H9 (cell line): ENCODE measurements around the gene HECA. TPM values are rescaled to one million over a fixed set of nuclear protein-coding genes. Genes with fewer than 3 reads are reported as not detected.

Source experiments
- DNase-seq: peaks from one replicate; pipeline ENCODE4 v3.0.0-alpha.2; 2017
- H2AFZ ChIP-seq: one replicate; pipeline ENCODE4 v1.6.1; 2013; ENCODE audit warnings: mild to moderate bottlenecking, low read length, control low read depth, moderate library complexity
- H2AK5ac ChIP-seq: 2 replicates; pipeline ENCODE4 v1.6.1; 2013; ENCODE audit warnings: low read length, control low read depth, mixed read lengths; ENCODE audit not compliant: insufficient read length
- H2BK120ac ChIP-seq: one replicate; pipeline ENCODE4 v1.6.1; 2013; ENCODE audit warnings: low read depth, mild to moderate bottlenecking, low read length, control low read depth, inconsistent platforms; ENCODE audit not compliant: poor library complexity, severe bottlenecking
- H2BK12ac ChIP-seq: 2 replicates; pipeline ENCODE4 v1.6.1; 2013; ENCODE audit warnings: low read length, control low read depth, mixed read lengths, low read depth; ENCODE audit not compliant: insufficient read length
- H2BK15ac ChIP-seq: 2 replicates; pipeline ENCODE4 v1.6.1; 2013; ENCODE audit warnings: low read depth, low read length, control low read depth
- H2BK20ac ChIP-seq: one replicate; pipeline ENCODE4 v1.6.1; 2013; ENCODE audit warnings: low read depth, mild to moderate bottlenecking, low read length, control low read depth, inconsistent platforms; ENCODE audit not compliant: poor library complexity, severe bottlenecking
- H2BK5ac ChIP-seq: 2 replicates; pipeline ENCODE4 v1.6.1; 2013; ENCODE audit warnings: low read length, control low read depth, mixed read lengths; ENCODE audit not compliant: insufficient read length
- H3K14ac ChIP-seq: 2 replicates; pipeline ENCODE4 v1.6.1; 2013; ENCODE audit warnings: low read length, control low read depth; ENCODE audit not compliant: insufficient read depth
- H3K18ac ChIP-seq: 2 replicates; pipeline ENCODE4 v1.6.1; 2013; ENCODE audit warnings: low read depth, mild to moderate bottlenecking, mixed read lengths, low read length, control low read depth; ENCODE audit not compliant: insufficient read length
- H3K23ac ChIP-seq: 2 replicates; pipeline ENCODE4 v1.6.1; 2013; ENCODE audit warnings: low read length, control low read depth, mixed read lengths, low read depth; ENCODE audit not compliant: insufficient read length
- H3K23me2 ChIP-seq: 2 replicates; pipeline ENCODE4 v1.6.1; 2013; ENCODE audit warnings: low read depth, mild to moderate bottlenecking, mixed read lengths, low read length, control low read depth; ENCODE audit not compliant: insufficient read length, poor library complexity, severe bottlenecking
- H3K27ac ChIP-seq: 2 replicates; pipeline ENCODE4 v1.5.1; 2013; ENCODE audit warnings: low read length, control low read depth, mixed read lengths, low read depth; ENCODE audit not compliant: insufficient read length
- H3K27me3 ChIP-seq: 2 replicates; pipeline ENCODE4 v1.6.1; 2013; ENCODE audit warnings: low read length, control low read depth, inconsistent platforms; ENCODE audit not compliant: insufficient read depth
- H3K4ac ChIP-seq: 2 replicates; pipeline ENCODE4 v1.6.1; 2013; ENCODE audit warnings: low read depth, mild to moderate bottlenecking, control low read depth, inconsistent platforms, low read length, moderate library complexity
- H3K4me1 ChIP-seq: 2 replicates; pipeline ENCODE4 v1.6.1; 2013; ENCODE audit warnings: low read length, control low read depth, inconsistent platforms; ENCODE audit not compliant: insufficient read depth
- H3K4me2 ChIP-seq: 2 replicates; pipeline ENCODE4 v1.6.1; 2013; ENCODE audit warnings: low read length, control low read depth, mixed read lengths; ENCODE audit not compliant: insufficient read length, insufficient read depth
- H3K56ac ChIP-seq: 2 replicates; pipeline ENCODE4 v1.6.1; 2013; ENCODE audit warnings: low read depth, mild to moderate bottlenecking, mixed read lengths, low read length, control low read depth; ENCODE audit not compliant: insufficient read length
- H3K79me1 ChIP-seq: 2 replicates; pipeline ENCODE4 v1.6.1; 2013; ENCODE audit warnings: low read depth, mild to moderate bottlenecking, moderate library complexity, low read length, control low read depth, inconsistent platforms; ENCODE audit not compliant: insufficient read depth, poor library complexity, severe bottlenecking
- H3K79me2 ChIP-seq: 2 replicates; pipeline ENCODE4 v1.6.1; 2013; ENCODE audit warnings: low read length, control low read depth, inconsistent platforms; ENCODE audit not compliant: insufficient read depth
- H3K9ac ChIP-seq: 2 replicates; pipeline ENCODE4 v1.6.1; 2013; ENCODE audit warnings: low read length, control low read depth, mixed read lengths; ENCODE audit not compliant: insufficient read length; ENCODE audit errors: extremely low read depth
- H3K9me3 ChIP-seq: one replicate; pipeline ENCODE4 v1.6.1; 2013; ENCODE audit warnings: low read depth, low read length, inconsistent platforms; ENCODE audit not compliant: control insufficient read depth
- H3T11ph ChIP-seq: one replicate; pipeline ENCODE4 v1.6.1; 2013; ENCODE audit warnings: mild to moderate bottlenecking, low read length, control low read depth, inconsistent platforms
- H4K20me1 ChIP-seq: one replicate; pipeline ENCODE4 v1.6.1; 2013; ENCODE audit not compliant: control insufficient read depth, insufficient read length, insufficient read depth
- H4K5ac ChIP-seq: 2 replicates; pipeline ENCODE4 v1.6.1; 2013; ENCODE audit warnings: low read depth, mild to moderate bottlenecking, mixed read lengths, low read length, control low read depth; ENCODE audit not compliant: insufficient read length
- H4K8ac ChIP-seq: replicated peaks from 2 replicates; pipeline ENCODE4 v1.6.1; 2013; ENCODE audit warnings: low read length, control low read depth, mixed read lengths, low read depth; ENCODE audit not compliant: insufficient read length
- H4K91ac ChIP-seq: 2 replicates; pipeline ENCODE4 v1.6.1; 2013; ENCODE audit warnings: low read depth, mild to moderate bottlenecking, moderate library complexity, mixed read lengths, low read length, control low read depth; ENCODE audit not compliant: insufficient read length
- H3K27ac Mint-ChIP-seq, 3 experiments: 2 replicates in 2 of 3; 3 replicates in 1 of 3; pipeline ENCODE4 v1.8.0; 2020 to 2021; ENCODE audit warnings: mixed read lengths in 3 of 3, mild to moderate bottlenecking in 1 of 3, moderate library complexity in 1 of 3
- H3K27me3 Mint-ChIP-seq: 2 replicates; pipeline ENCODE4 v1.8.0; 2021; ENCODE audit warnings: low read depth, mild to moderate bottlenecking, moderate library complexity, mixed read lengths
- H3K36me3 Mint-ChIP-seq, 3 experiments: 2 replicates in 2 of 3; 3 replicates in 1 of 3; pipeline ENCODE4 v1.8.0; 2020 to 2021; ENCODE audit warnings: low read depth in 3 of 3, mixed read lengths in 3 of 3; ENCODE audit not compliant: insufficient read depth in 1 of 3
- H3K4me1 Mint-ChIP-seq, 2 experiments: 2 replicates each; pipeline ENCODE4 v1.8.0; 2020; ENCODE audit warnings: mixed read lengths in 2 of 2
- H3K4me3 Mint-ChIP-seq, 2 experiments: 2 replicates in 1 of 2; 3 replicates in 1 of 2; pipeline ENCODE4 v1.8.0; 2020 to 2021; ENCODE audit warnings: mild to moderate bottlenecking in 2 of 2, mixed read lengths in 2 of 2, moderate library complexity in 1 of 2
- H3K9me3 Mint-ChIP-seq, 2 experiments: 2 replicates in 1 of 2; 3 replicates in 1 of 2; pipeline ENCODE4 v1.8.0; 2020; ENCODE audit warnings: mild to moderate bottlenecking in 2 of 2, mixed read lengths in 2 of 2, moderate library complexity in 1 of 2
- WGBS: extraction: QIAGEN DNeasy Blood & Tissue Kit; methylation state at CpG from one replicate; pipeline ENCODE4 v1.1.7; 2013; ENCODE audit warnings: missing lambda C conversion rate, low lambda C conversion rate, mixed read lengths; ENCODE audit not compliant: insufficient read length; ENCODE audit errors: extremely low coverage; 5-methylcytosine and 5-hydroxymethylcytosine counted together
- total RNA-seq: library from RNA; stranded (reverse); gene quantifications from 2 replicates; pipeline ENCODE4 v1.2.1, GENCODE V29; 2021
- TF ChIP-seq, protein P1 (sequence below): fragments of 200-600 bp; sonication (generic); conservative IDR thresholded peaks from 3 replicates; pipeline ENCODE4 v1.8.0; 2021; ENCODE audit warnings: antibody characterized with exemption, mild to moderate bottlenecking

The HECA gene
- total RNA-seq, 1 experiment from 2014 or later, result 4.8 TPM

DNA sequence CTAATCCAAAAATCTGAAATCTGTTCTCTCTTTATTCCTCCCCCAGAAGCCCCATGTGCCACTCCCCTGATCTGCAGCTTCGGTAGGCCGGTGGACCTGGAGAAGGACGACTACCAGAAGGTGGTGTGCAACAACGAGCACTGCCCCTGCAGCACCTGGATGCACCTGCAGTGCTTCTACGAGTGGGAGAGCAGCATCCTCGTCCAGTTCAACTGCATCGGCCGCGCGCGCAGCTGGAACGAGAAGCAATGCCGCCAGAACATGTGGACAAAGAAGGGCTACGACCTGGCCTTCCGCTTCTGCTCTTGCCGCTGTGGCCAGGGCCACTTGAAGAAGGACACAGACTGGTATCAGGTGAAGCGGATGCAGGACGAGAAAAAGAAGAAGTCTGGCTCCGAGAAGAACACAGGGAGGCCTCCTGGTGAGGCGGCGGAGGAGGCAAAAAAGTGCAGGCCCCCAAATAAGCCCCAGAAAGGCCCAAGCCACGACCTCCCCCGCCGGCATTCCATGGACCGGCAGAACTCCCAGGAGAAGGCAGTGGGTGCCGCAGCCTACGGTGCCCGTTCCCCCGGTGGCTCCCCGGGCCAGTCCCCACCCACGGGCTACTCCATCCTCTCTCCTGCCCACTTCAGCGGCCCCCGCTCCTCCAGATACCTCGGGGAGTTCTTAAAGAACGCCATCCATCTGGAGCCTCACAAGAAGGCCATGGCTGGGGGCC lies 31.5 kb downstream of the HECA start:
- H3K4me1 Mint-ChIP-seq, result peaks cover 10 to 14% of the 10 kb centered on the region in 2 experiments
- H3K4ac ChIP-seq, result no peak overlapping the region
- no peak overlapping the region for H3K9ac ChIP-seq
- H3K9me3 Mint-ChIP-seq, result no peaks in the 10 kb centered on the region
- no peak overlapping the region for H4K5ac ChIP-seq
- no peak overlapping the region for H3T11ph ChIP-seq
- H3K27ac Mint-ChIP-seq, result no peak overlapping the region; a peak in 1 of 7 replicates
- WGBS, result no CpG with 5 or more reads among the region's 35 CpGs
- H4K8ac ChIP-seq, result no peak overlapping the region
- H3K36me3 Mint-ChIP-seq, result peaks cover 0 to 10% (median 8%) of the 10 kb centered on the region in 3 experiments; a peak in 5 of 7 replicates
- no peak overlapping the region for H3K4me3 Mint-ChIP-seq
- no peak overlapping the region for H2BK15ac ChIP-seq
- no peaks in the 10 kb centered on the region for H3K23me2 ChIP-seq
- H2BK5ac ChIP-seq, result no peak overlapping the region
- no peaks in the 10 kb centered on the region; the same call in 1 of the 2 replicates for H3K27me3 Mint-ChIP-seq
- no peak overlapping the region for H2BK12ac ChIP-seq
- H3K9me3 ChIP-seq, result no peaks in the 10 kb centered on the region
- H2BK20ac ChIP-seq, result no peak overlapping the region
- H3K79me1 ChIP-seq, result no peaks in the 10 kb centered on the region
- no peak overlapping the region for H3K56ac ChIP-seq
- H4K91ac ChIP-seq, result no peak overlapping the region
- H3K14ac ChIP-seq, result no peak overlapping the region
- TF ChIP-seq, protein P1, sequence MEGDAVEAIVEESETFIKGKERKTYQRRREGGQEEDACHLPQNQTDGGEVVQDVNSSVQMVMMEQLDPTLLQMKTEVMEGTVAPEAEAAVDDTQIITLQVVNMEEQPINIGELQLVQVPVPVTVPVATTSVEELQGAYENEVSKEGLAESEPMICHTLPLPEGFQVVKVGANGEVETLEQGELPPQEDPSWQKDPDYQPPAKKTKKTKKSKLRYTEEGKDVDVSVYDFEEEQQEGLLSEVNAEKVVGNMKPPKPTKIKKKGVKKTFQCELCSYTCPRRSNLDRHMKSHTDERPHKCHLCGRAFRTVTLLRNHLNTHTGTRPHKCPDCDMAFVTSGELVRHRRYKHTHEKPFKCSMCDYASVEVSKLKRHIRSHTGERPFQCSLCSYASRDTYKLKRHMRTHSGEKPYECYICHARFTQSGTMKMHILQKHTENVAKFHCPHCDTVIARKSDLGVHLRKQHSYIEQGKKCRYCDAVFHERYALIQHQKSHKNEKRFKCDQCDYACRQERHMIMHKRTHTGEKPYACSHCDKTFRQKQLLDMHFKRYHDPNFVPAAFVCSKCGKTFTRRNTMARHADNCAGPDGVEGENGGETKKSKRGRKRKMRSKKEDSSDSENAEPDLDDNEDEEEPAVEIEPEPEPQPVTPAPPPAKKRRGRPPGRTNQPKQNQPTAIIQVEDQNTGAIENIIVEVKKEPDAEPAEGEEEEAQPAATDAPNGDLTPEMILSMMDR, result no peak
- no peak overlapping the region for H3K4me2 ChIP-seq
- 0 out of 2 replicates have a peak, but pooled peaks cover 3% of the 10 kb centered on the region for H3K4me1 ChIP-seq
- H2AK5ac ChIP-seq, result no peak overlapping the region
- no peak for DNase-seq
- H3K27me3 ChIP-seq, result no peaks in the 10 kb centered on the region
- no peak overlapping the region for H2BK120ac ChIP-seq
- H2AFZ ChIP-seq, result no peak overlapping the region
- no peaks in the 10 kb centered on the region for H3K79me2 ChIP-seq
- H3K27ac ChIP-seq, result no peak overlapping the region
- no peak overlapping the region for H3K18ac ChIP-seq
- no peaks in the 10 kb centered on the region for H4K20me1 ChIP-seq
- H3K23ac ChIP-seq, result no peak overlapping the region
